H9 (cell line): ENCODE results near the gene ZNF365. TPM values are rescaled to one million over a fixed set of nuclear protein-coding genes. Genes with fewer than 3 reads are reported as not detected.

ENCODE experiments used
- DNase-seq: peaks from one replicate; pipeline ENCODE4 v3.0.0-alpha.2; 2017
- H2AFZ ChIP-seq: one replicate; pipeline ENCODE4 v1.6.1; 2013; ENCODE audit warnings: mild to moderate bottlenecking, low read length, control low read depth, moderate library complexity
- H2AK5ac ChIP-seq: 2 replicates; pipeline ENCODE4 v1.6.1; 2013; ENCODE audit warnings: low read length, control low read depth, mixed read lengths; ENCODE audit not compliant: insufficient read length
- H2BK120ac ChIP-seq: one replicate; pipeline ENCODE4 v1.6.1; 2013; ENCODE audit warnings: low read depth, mild to moderate bottlenecking, low read length, control low read depth, inconsistent platforms; ENCODE audit not compliant: poor library complexity, severe bottlenecking
- H2BK12ac ChIP-seq: 2 replicates; pipeline ENCODE4 v1.6.1; 2013; ENCODE audit warnings: low read length, control low read depth, mixed read lengths, low read depth; ENCODE audit not compliant: insufficient read length
- H2BK15ac ChIP-seq: 2 replicates; pipeline ENCODE4 v1.6.1; 2013; ENCODE audit warnings: low read depth, low read length, control low read depth
- H2BK20ac ChIP-seq: one replicate; pipeline ENCODE4 v1.6.1; 2013; ENCODE audit warnings: low read depth, mild to moderate bottlenecking, low read length, control low read depth, inconsistent platforms; ENCODE audit not compliant: poor library complexity, severe bottlenecking
- H2BK5ac ChIP-seq: 2 replicates; pipeline ENCODE4 v1.6.1; 2013; ENCODE audit warnings: low read length, control low read depth, mixed read lengths; ENCODE audit not compliant: insufficient read length
- H3K14ac ChIP-seq: 2 replicates; pipeline ENCODE4 v1.6.1; 2013; ENCODE audit warnings: low read length, control low read depth; ENCODE audit not compliant: insufficient read depth
- H3K18ac ChIP-seq: 2 replicates; pipeline ENCODE4 v1.6.1; 2013; ENCODE audit warnings: low read depth, mild to moderate bottlenecking, mixed read lengths, low read length, control low read depth; ENCODE audit not compliant: insufficient read length
- H3K23ac ChIP-seq: 2 replicates; pipeline ENCODE4 v1.6.1; 2013; ENCODE audit warnings: low read length, control low read depth, mixed read lengths, low read depth; ENCODE audit not compliant: insufficient read length
- H3K23me2 ChIP-seq: 2 replicates; pipeline ENCODE4 v1.6.1; 2013; ENCODE audit warnings: low read depth, mild to moderate bottlenecking, mixed read lengths, low read length, control low read depth; ENCODE audit not compliant: insufficient read length, poor library complexity, severe bottlenecking
- H3K27ac ChIP-seq: 2 replicates; pipeline ENCODE4 v1.5.1; 2013; ENCODE audit warnings: low read length, control low read depth, mixed read lengths, low read depth; ENCODE audit not compliant: insufficient read length
- H3K27me3 ChIP-seq: 2 replicates; pipeline ENCODE4 v1.6.1; 2013; ENCODE audit warnings: low read length, control low read depth, inconsistent platforms; ENCODE audit not compliant: insufficient read depth
- H3K4ac ChIP-seq: 2 replicates; pipeline ENCODE4 v1.6.1; 2013; ENCODE audit warnings: low read depth, mild to moderate bottlenecking, control low read depth, inconsistent platforms, low read length, moderate library complexity
- H3K4me1 ChIP-seq: 2 replicates; pipeline ENCODE4 v1.6.1; 2013; ENCODE audit warnings: low read length, control low read depth, inconsistent platforms; ENCODE audit not compliant: insufficient read depth
- H3K4me2 ChIP-seq: 2 replicates; pipeline ENCODE4 v1.6.1; 2013; ENCODE audit warnings: low read length, control low read depth, mixed read lengths; ENCODE audit not compliant: insufficient read length, insufficient read depth
- H3K56ac ChIP-seq: 2 replicates; pipeline ENCODE4 v1.6.1; 2013; ENCODE audit warnings: low read depth, mild to moderate bottlenecking, mixed read lengths, low read length, control low read depth; ENCODE audit not compliant: insufficient read length
- H3K79me1 ChIP-seq: 2 replicates; pipeline ENCODE4 v1.6.1; 2013; ENCODE audit warnings: low read depth, mild to moderate bottlenecking, moderate library complexity, low read length, control low read depth, inconsistent platforms; ENCODE audit not compliant: insufficient read depth, poor library complexity, severe bottlenecking
- H3K79me2 ChIP-seq: 2 replicates; pipeline ENCODE4 v1.6.1; 2013; ENCODE audit warnings: low read length, control low read depth, inconsistent platforms; ENCODE audit not compliant: insufficient read depth
- H3K9ac ChIP-seq: 2 replicates; pipeline ENCODE4 v1.6.1; 2013; ENCODE audit warnings: low read length, control low read depth, mixed read lengths; ENCODE audit not compliant: insufficient read length; ENCODE audit errors: extremely low read depth
- H3K9me3 ChIP-seq: one replicate; pipeline ENCODE4 v1.6.1; 2013; ENCODE audit warnings: low read depth, low read length, inconsistent platforms; ENCODE audit not compliant: control insufficient read depth
- H3T11ph ChIP-seq: one replicate; pipeline ENCODE4 v1.6.1; 2013; ENCODE audit warnings: mild to moderate bottlenecking, low read length, control low read depth, inconsistent platforms
- H4K20me1 ChIP-seq: one replicate; pipeline ENCODE4 v1.6.1; 2013; ENCODE audit not compliant: control insufficient read depth, insufficient read length, insufficient read depth
- H4K5ac ChIP-seq: 2 replicates; pipeline ENCODE4 v1.6.1; 2013; ENCODE audit warnings: low read depth, mild to moderate bottlenecking, mixed read lengths, low read length, control low read depth; ENCODE audit not compliant: insufficient read length
- H4K8ac ChIP-seq: replicated peaks from 2 replicates; pipeline ENCODE4 v1.6.1; 2013; ENCODE audit warnings: low read length, control low read depth, mixed read lengths, low read depth; ENCODE audit not compliant: insufficient read length
- H4K91ac ChIP-seq: 2 replicates; pipeline ENCODE4 v1.6.1; 2013; ENCODE audit warnings: low read depth, mild to moderate bottlenecking, moderate library complexity, mixed read lengths, low read length, control low read depth; ENCODE audit not compliant: insufficient read length
- H3K27ac Mint-ChIP-seq, 3 experiments: 2 replicates in 2 of 3; 3 replicates in 1 of 3; pipeline ENCODE4 v1.8.0; 2020 to 2021; ENCODE audit warnings: mixed read lengths in 3 of 3, mild to moderate bottlenecking in 1 of 3, moderate library complexity in 1 of 3
- H3K27me3 Mint-ChIP-seq: 2 replicates; pipeline ENCODE4 v1.8.0; 2021; ENCODE audit warnings: low read depth, mild to moderate bottlenecking, moderate library complexity, mixed read lengths
- H3K36me3 Mint-ChIP-seq, 3 experiments: 2 replicates in 2 of 3; 3 replicates in 1 of 3; pipeline ENCODE4 v1.8.0; 2020 to 2021; ENCODE audit warnings: low read depth in 3 of 3, mixed read lengths in 3 of 3; ENCODE audit not compliant: insufficient read depth in 1 of 3
- H3K4me1 Mint-ChIP-seq, 2 experiments: 2 replicates each; pipeline ENCODE4 v1.8.0; 2020; ENCODE audit warnings: mixed read lengths in 2 of 2
- H3K4me3 Mint-ChIP-seq, 2 experiments: 2 replicates in 1 of 2; 3 replicates in 1 of 2; pipeline ENCODE4 v1.8.0; 2020 to 2021; ENCODE audit warnings: mild to moderate bottlenecking in 2 of 2, mixed read lengths in 2 of 2, moderate library complexity in 1 of 2
- H3K9me3 Mint-ChIP-seq, 2 experiments: 2 replicates in 1 of 2; 3 replicates in 1 of 2; pipeline ENCODE4 v1.8.0; 2020; ENCODE audit warnings: mild to moderate bottlenecking in 2 of 2, mixed read lengths in 2 of 2, moderate library complexity in 1 of 2
- CTCF ChIP-seq: fragments of 200-600 bp; sonication (generic); conservative IDR thresholded peaks from 3 replicates; pipeline ENCODE4 v1.8.0; 2021; ENCODE audit warnings: antibody characterized with exemption, mild to moderate bottlenecking
- WGBS: extraction: QIAGEN DNeasy Blood & Tissue Kit; methylation state at CpG from one replicate; pipeline ENCODE4 v1.1.7; 2013; ENCODE audit warnings: missing lambda C conversion rate, low lambda C conversion rate, mixed read lengths; ENCODE audit not compliant: insufficient read length; ENCODE audit errors: extremely low coverage; 5-methylcytosine and 5-hydroxymethylcytosine counted together
- total RNA-seq: library from RNA; stranded (reverse); gene quantifications from 2 replicates; pipeline ENCODE4 v1.2.1, GENCODE V29; 2021

Gene ZNF365
- total RNA-seq, 1 experiment from 2014 or later, result 0.59 TPM

GRCh38 chr10:62336404-62336803, 37.8 kb upstream of the ZNF365 start:
- H2BK20ac ChIP-seq, result no peak overlapping the region
- no peak overlapping the region for H3K18ac ChIP-seq
- H3K14ac ChIP-seq, result no peak overlapping the region
- no peak overlapping the region for H2AK5ac ChIP-seq
- Mint-ChIP-seq H3K27me3 (no peaks in the 10 kb centered on the region), H3K27ac (no peak overlapping the region; a peak in 2 of 7 replicates), H3K4me1 (no peaks in the 10 kb centered on the region), H3K4me3 (no peak overlapping the region), H3K36me3 (peaks cover 0 to 23% (median 19%) of the 10 kb centered on the region in 3 experiments; a peak in 6 of 7 replicates), H3K9me3 (peaks cover 36 to 38% of the 10 kb centered on the region in 2 experiments)
- no peak overlapping the region for H3T11ph ChIP-seq
- H3K23ac ChIP-seq, result no peak overlapping the region
- no peaks in the 10 kb centered on the region for H3K9me3 ChIP-seq
- no peak overlapping the region for H4K91ac ChIP-seq
- no peak overlapping the region for H3K9ac ChIP-seq
- H4K5ac ChIP-seq, result no peak overlapping the region
- DNase-seq, result peak; percentile 36
- no peak overlapping the region for H2BK15ac ChIP-seq
- H3K4ac ChIP-seq, result no peak overlapping the region
- no peak overlapping the region for H2BK12ac ChIP-seq
- H4K8ac ChIP-seq, result no peak overlapping the region
- WGBS, result no CpG with 5 or more reads among the region's 1 CpG
- no peak overlapping the region for H2AFZ ChIP-seq
- H3K4me2 ChIP-seq, result no peak overlapping the region
- no peak overlapping the region for H2BK5ac ChIP-seq
- H3K79me1 ChIP-seq, result no peaks in the 10 kb centered on the region
- no peaks in the 10 kb centered on the region for H3K4me1 ChIP-seq
- H3K56ac ChIP-seq, result no peak overlapping the region
- no peak overlapping the region for H3K27ac ChIP-seq
- no peak overlapping the region for H2BK120ac ChIP-seq
- H3K79me2 ChIP-seq, result no peaks in the 10 kb centered on the region
- no peaks in the 10 kb centered on the region for H3K23me2 ChIP-seq
- no peaks in the 10 kb centered on the region for H3K27me3 ChIP-seq
- no peak for TF ChIP-seq CTCF
- no peaks in the 10 kb centered on the region for H4K20me1 ChIP-seq
